ENCODE data around the gene MAG.

Gene MAG

DNA sequence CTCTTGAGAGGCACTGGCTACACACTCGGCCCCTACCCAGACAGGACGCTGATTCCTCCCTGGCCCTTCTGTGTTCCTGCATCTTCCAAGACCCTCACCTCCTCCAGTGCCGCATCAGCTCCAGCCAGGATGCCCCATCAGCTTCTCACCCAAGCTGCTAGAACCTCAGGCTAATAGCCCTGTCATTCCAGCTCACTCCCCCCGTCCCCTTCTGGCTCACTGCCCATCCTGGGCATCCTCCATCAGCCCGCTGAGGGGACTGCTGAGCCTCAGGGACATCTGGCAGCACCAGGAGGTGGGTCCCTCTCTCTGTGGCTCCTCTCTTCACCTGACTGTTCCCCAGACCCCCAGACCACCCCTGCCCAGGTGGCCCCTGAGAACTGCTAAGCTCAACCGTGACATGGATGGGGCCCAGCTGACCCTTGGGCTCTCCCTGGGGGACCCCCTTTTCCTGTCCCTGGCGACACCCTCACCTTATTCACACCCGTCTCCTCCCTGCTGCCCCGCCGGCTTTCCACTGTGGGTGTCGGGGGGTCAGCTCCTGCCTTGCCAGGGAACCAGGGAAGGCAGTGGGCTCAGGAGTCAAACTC is 71.1 kb downstream of the MAG start:
- DNase-seq (ENCODE audit: low spot score), result no peak

Measured in AG08396 (cell line).